GM10248 (cell line): ENCODE data around the gene RRAGD.

ENCODE experiments used
- CTCF ChIA-PET: fragments of 300-600 bp; sonication (Branson Sonifier 250); formaldehyde crosslinking; extraction: SDS; loops from one replicate; lab custom pipeline; 2021; ENCODE audit warnings: antibody characterized with exemption; lab: Yijun Ruan, JAX
- POLR2A ChIA-PET: fragments of 350-650 bp; sonication (Branson Sonifier 250); formaldehyde crosslinking; extraction: SDS; loops from one replicate; lab custom pipeline; 2020; ENCODE audit warnings: antibody characterized with exemption; lab: Yijun Ruan, JAX
- DNase-seq: peaks from one replicate; pipeline ENCODE4 v3.0.0; 2012; ENCODE audit errors: extremely low spot score
- CTCF ChIP-seq: IDR thresholded peaks from 2 replicates; pipeline ENCODE4 v1.5.1; 2012; ENCODE audit warnings: mild to moderate bottlenecking, low read depth; ENCODE audit errors: extremely low read depth, missing control alignments, control extremely low read depth

RRAGD gene

GRCh38 chr6:89355511-89356194 is 56.4 kb downstream of the RRAGD start:
- ChIA-PET CTCF (interaction anchor here (1.2 to 10.5 kb wide), 4 partner anchors 10 to 16 kb away, joined by 3 to 75 read pairs (median 20); no protein-coding TSS in a partner anchor), POLR2A (interaction anchor here (0.6 kb wide), 1 partner anchor 62 kb away, joined by 8 read pairs; no protein-coding TSS in a partner anchor)
- TF ChIP-seq CTCF = no peak
- no peak for DNase-seq

GRCh38 chr6:89353702-89354392 is 58.2 kb downstream of the RRAGD start:
- CTCF ChIA-PET = interaction anchor here (1.0 to 10.5 kb wide), 5 partner anchors 14 to 255 kb away, joined by 3 to 75 read pairs (median 4); no protein-coding TSS in a partner anchor
- TF ChIP-seq CTCF = no peak
- DNase-seq = peak; percentile 48
- POLR2A ChIA-PET = interaction anchor here (0.6 to 1.0 kb wide), 2 partner anchors 8 to 38 kb away, joined by 3 to 4 read pairs; no protein-coding TSS in a partner anchor

- DNase-seq = no peak
- CTCF ChIA-PET = interaction anchor here (0.7 to 10.5 kb wide), 4 partner anchors 11 to 54 kb away, joined by 3 to 75 read pairs (median 29); no protein-coding TSS in a partner anchor
- TF ChIP-seq CTCF = no peak
- POLR2A ChIA-PET = interaction anchor here (0.6 to 1.0 kb wide), 2 partner anchors 9 to 19 kb away, joined by 3 read pairs; no protein-coding TSS in a partner anchor
Measured at GRCh38 chr6:89353118-89353556, 58.9 kb downstream of the RRAGD start.

- DNase-seq = peak; percentile 81
- CTCF ChIA-PET = interaction anchor here (0.7 to 10.5 kb wide), 6 partner anchors 11 to 79 kb away, joined by 3 to 75 read pairs (median 20); no protein-coding TSS in a partner anchor
- POLR2A ChIA-PET = interaction anchor here (0.6 to 1.0 kb wide), 3 partner anchors 10 to 20 kb away, joined by 3 to 4 read pairs (median 3); no protein-coding TSS in a partner anchor
Measured at GRCh38 chr6:89352278-89353117, 59.6 kb downstream of the RRAGD start, which contains the start of gene UBE2J1. UBE2J1 (minus strand) TSS chr6:89352722; CDS start chr6:89352569, 153 bp downstream.

GRCh38 chr6:89351671-89352277 is 60.3 kb downstream of the RRAGD start:
- no peak for DNase-seq
- ChIA-PET CTCF (interaction anchor here (1.4 to 10.5 kb wide), 7 partner anchors 11 to 80 kb away, joined by 5 to 75 read pairs (median 19); no protein-coding TSS in a partner anchor), POLR2A (interaction anchor here (0.6 kb wide), 1 partner anchor 11 kb away, joined by 3 read pairs; no protein-coding TSS in a partner anchor)
- TF ChIP-seq CTCF = no peak

More at GRCh38 chr6:89352278-89353117, 59.6 kb downstream of the RRAGD start, which contains the start of gene UBE2J1:
- no peak for TF ChIP-seq CTCF
